Thoracic aorta (tissue), 2 donors: Measurements from ENCODE around the gene ACP5. TPM values are rescaled to one million over a fixed set of nuclear protein-coding genes. Genes with fewer than 3 reads are reported as not detected.
A peak's percentile ranks its signal among the peaks of the same experiment; 100 is the strongest.
"Not testable (repeated sequence)": the region's sequence is repeated elsewhere in the genome, so short reads cannot be mapped to it uniquely, and the experiment has no call there.

Experiments
- ATAC-seq: fragments of 150-250 bp; one replicate; pipeline ENCODE4 v1.8.0; 2017; ENCODE audit warnings: low read depth; ENCODE audit not compliant: insufficient number of reproducible peaks, low FRiP score
- DNase-seq: peaks from one replicate; pipeline ENCODE4 v3.0.0-alpha.2; 2020; ENCODE audit warnings: low spot score
- H3K27ac ChIP-seq, 2 donors: fragments of 200-600 bp; sonication (generic); 1 replicate in 1 of 2; 2 replicates in 1 of 2; pipeline ENCODE4 v1.5.1; 2016; ENCODE audit warnings: mild to moderate bottlenecking in 2 of 2, moderate library complexity in 2 of 2
- H3K27me3 ChIP-seq: fragments of 200-600 bp; sonication (generic); replicated peaks from 2 replicates; pipeline ENCODE4 v1.6.0; 2016; ENCODE audit warnings: mild to moderate bottlenecking; ENCODE audit not compliant: insufficient read depth
- H3K36me3 ChIP-seq: fragments of 200-600 bp; sonication (generic); one replicate; pipeline ENCODE4 v1.5.1; 2016
- H3K4me1 ChIP-seq, 2 donors: fragments of 200-600 bp; sonication (generic); 1 replicate in 1 of 2; 2 replicates in 1 of 2; pipeline versions ENCODE4 v1.5.1 to v1.6.0; 2016; ENCODE audit warnings: low read depth in 2 of 2, mild to moderate bottlenecking in 1 of 2; ENCODE audit not compliant: control insufficient read depth in 1 of 2
- H3K4me3 ChIP-seq: fragments of 200-600 bp; sonication (generic); 2 replicates; pipeline ENCODE4 v1.5.1; 2016; ENCODE audit warnings: mild to moderate bottlenecking
- H3K9me3 ChIP-seq: fragments of 200-600 bp; sonication (generic); 2 replicates; pipeline ENCODE4 v1.5.1; 2016
- CTCF ChIP-seq: fragments of 200-600 bp; sonication (generic); IDR thresholded peaks from one replicate; pipeline ENCODE4 v1.5.1; 2019; ENCODE audit warnings: antibody characterized with exemption
- total RNA-seq, 2 donors: library from RNA; depleted of rRNA; stranded (reverse); fragments of >200 nt; gene quantifications; one replicate each; pipeline versions ENCODE4 v1.1.0 to v1.2.3, GENCODE V29; 2016

ACP5 gene
- total RNA-seq, 2 donors from 2014 or later, result 1.6 to 14.6 TPM

- H3K4me1 ChIP-seq, result no peaks in the 10 kb centered on the region
- no peaks in the 10 kb centered on the region for H3K36me3 ChIP-seq
- ATAC-seq (no peak), DNase-seq (no peak)
- H3K27ac ChIP-seq, result no peak overlapping the region
- H3K9me3 ChIP-seq, result no peaks in the 10 kb centered on the region
- no peak overlapping the region for H3K4me3 ChIP-seq
- no peaks in the 10 kb centered on the region for H3K27me3 ChIP-seq
- TF ChIP-seq CTCF, result no peak
These were observed 11.3 kb downstream of the ACP5 start for GRCh38 chr19:11566164-11566563.

- H3K9me3 ChIP-seq, H3K36me3 ChIP-seq, H3K27me3 ChIP-seq, DNase-seq, H3K4me1 ChIP-seq, H3K27ac ChIP-seq, ATAC-seq, H3K4me3 ChIP-seq: not testable (repeated sequence)
These were observed 11.8 kb downstream of the ACP5 start for GRCh38 chr19:11565649-11565980.

GRCh38 chr19:11564082-11564807 is 13.2 kb downstream of the ACP5 start:
- H3K9me3 ChIP-seq, H3K4me3 ChIP-seq, H3K36me3 ChIP-seq, H3K27me3 ChIP-seq, DNase-seq, H3K27ac ChIP-seq, ATAC-seq: not testable (repeated sequence)
- H3K4me1 ChIP-seq, result peaks cover 6 to 12% of the 10 kb centered on the region in 2 donors

GRCh38 chr19:11563532-11563931 is 13.9 kb downstream of the ACP5 start:
- DNase-seq (no peak), ATAC-seq (no peak)
- Histone ChIP-seq H3K4me1 (peaks cover 6 to 14% of the 10 kb centered on the region in 2 donors), H3K36me3 (no peaks in the 10 kb centered on the region), H3K27ac (no peak overlapping the region), H3K27me3 (no peaks in the 10 kb centered on the region), H3K9me3 (no peaks in the 10 kb centered on the region), H3K4me3 (no peak overlapping the region)
- TF ChIP-seq CTCF, result no peak

GRCh38 chr19:11560404-11561051 is 16.9 kb downstream of the ACP5 start:
- no peak for ATAC-seq
- H3K27ac ChIP-seq, result no peak overlapping the region

More at GRCh38 chr19:11560404-11561051, 16.9 kb downstream of the ACP5 start:
- Histone ChIP-seq H3K27me3 (no peaks in the 10 kb centered on the region), H3K9me3 (no peaks in the 10 kb centered on the region), H3K4me1 (peaks cover 14 to 31% of the 10 kb centered on the region in 2 donors), H3K4me3 (peak overlapping the region; percentile 79), H3K36me3 (no peaks in the 10 kb centered on the region)
- peak; percentile 41 for TF ChIP-seq CTCF
- no peak for DNase-seq
